IMR-90 (cell line): ENCODE measurements around the gene CATSPER3. TPM values are rescaled to one million over a fixed set of nuclear protein-coding genes. Genes with fewer than 3 reads are reported as not detected.

Experiments
- ATAC-seq: fragments of 200-7000 bp; cut with Tn5 transposase; 2 replicates; pipeline ENCODE4 v1.9.1; 2020; ENCODE audit warnings: low read depth, mild to moderate bottlenecking, moderate library complexity
- BruUV-seq: library from RNA; stranded (reverse); fragments of 400-500 nt; replicated peaks from 2 replicates; lab custom pipeline; 2021; lab: Mats Ljungman, UMichigan
- CTCF ChIA-PET: fragments of 300-600 bp; formaldehyde crosslinking; extraction: SDS; loops from one replicate; lab custom pipeline; 2021; ENCODE audit warnings: antibody characterized with exemption; lab: Yijun Ruan, JAX
- POLR2A ChIA-PET: fragments of 300-600 bp; sonication (Branson Sonifier 250); formaldehyde crosslinking; loops from one replicate; lab custom pipeline; 2022; ENCODE audit warnings: antibody characterized with exemption; ENCODE audit not compliant: unreplicated experiment; lab: Charles Lee
- DNase-seq: peaks from one replicate; pipeline ENCODE4 v3.0.0; 2013
- H2AFZ ChIP-seq: replicated peaks from 2 replicates; pipeline ENCODE3; 2013; ENCODE audit warnings: low read length, mild to moderate bottlenecking; ENCODE audit not compliant: poor library complexity
- H2AK5ac ChIP-seq: 2 replicates; pipeline ENCODE4 v1.6.1; 2013; ENCODE audit warnings: low read depth, low read length, inconsistent platforms
- H2AK9ac ChIP-seq: replicated peaks from 2 replicates; pipeline ENCODE3; 2013; ENCODE audit warnings: mild to moderate bottlenecking, low read depth, low read length, moderate library complexity; ENCODE audit not compliant: poor library complexity
- H2BK120ac ChIP-seq: 2 replicates; pipeline ENCODE4 v1.6.1; 2013; ENCODE audit warnings: low read depth, low read length, inconsistent platforms
- H2BK15ac ChIP-seq: 3 replicates; pipeline ENCODE4 v1.6.1; 2013; ENCODE audit warnings: low read depth, low read length, inconsistent platforms
- H2BK20ac ChIP-seq: 2 replicates; pipeline ENCODE4 v1.6.1; 2013; ENCODE audit warnings: low read depth, mild to moderate bottlenecking, inconsistent platforms, low read length, moderate library complexity
- H2BK5ac ChIP-seq: 2 replicates; pipeline ENCODE4 v1.6.1; 2013; ENCODE audit warnings: mild to moderate bottlenecking, low read depth, low read length, inconsistent platforms; ENCODE audit not compliant: poor library complexity, severe bottlenecking
- H3K14ac ChIP-seq: replicated peaks from 2 replicates; pipeline ENCODE4 v1.6.1; 2013; ENCODE audit warnings: low read depth, low read length, inconsistent platforms
- H3K18ac ChIP-seq: 2 replicates; pipeline ENCODE4 v1.6.1; 2013; ENCODE audit warnings: low read depth, low read length, control low read depth
- H3K23ac ChIP-seq: 2 replicates; pipeline ENCODE4 v1.6.1; 2013; ENCODE audit warnings: low read depth, low read length, inconsistent platforms
- H3K27ac ChIP-seq: 2 replicates; pipeline ENCODE4 v1.5.1; 2013; ENCODE audit warnings: mild to moderate bottlenecking, control low read depth, low read length; ENCODE audit not compliant: insufficient read depth
- H3K27me3 ChIP-seq: 2 replicates; pipeline ENCODE4 v1.6.1; 2013; ENCODE audit warnings: low read length; ENCODE audit not compliant: control insufficient read depth, insufficient read depth
- H3K36me3 ChIP-seq: 2 replicates; pipeline ENCODE4 v1.6.1; 2013; ENCODE audit warnings: low read length, mixed read lengths; ENCODE audit not compliant: control insufficient read depth, insufficient read depth
- H3K4ac ChIP-seq: 2 replicates; pipeline ENCODE4 v1.6.1; 2013; ENCODE audit warnings: low read depth, low read length, inconsistent platforms
- H3K4me1 ChIP-seq: 2 replicates; pipeline ENCODE4 v1.6.1; 2013; ENCODE audit warnings: low read length, mixed read lengths; ENCODE audit not compliant: control insufficient read depth, insufficient read depth
- H3K4me2 ChIP-seq: 2 replicates; pipeline ENCODE4 v1.6.1; 2013; ENCODE audit warnings: low read depth, mild to moderate bottlenecking, control low read depth, low read length, moderate library complexity
- H3K4me3 ChIP-seq: 2 replicates; pipeline ENCODE4 v1.5.1; 2013; ENCODE audit warnings: low read depth, mild to moderate bottlenecking, control low read depth, low read length, moderate library complexity; ENCODE audit not compliant: insufficient read depth
- H3K56ac ChIP-seq: 2 replicates; pipeline ENCODE4 v1.6.1; 2013; ENCODE audit warnings: low read length, inconsistent platforms; ENCODE audit not compliant: insufficient read depth; ENCODE audit errors: extremely low read depth
- H3K79me1 ChIP-seq, 2 experiments: 2 replicates each; pipeline ENCODE4 v1.6.1; 2013; ENCODE audit warnings: low read length in 2 of 2, inconsistent platforms in 1 of 2, low read depth in 1 of 2
- H3K9ac ChIP-seq: 2 replicates; pipeline ENCODE4 v1.6.1; 2013; ENCODE audit warnings: low read depth, low read length, control low read depth
- H3K9me1 ChIP-seq: 2 replicates; pipeline ENCODE4 v1.6.1; 2013; ENCODE audit warnings: low read length, inconsistent platforms; ENCODE audit not compliant: insufficient read depth
- H3K9me3 ChIP-seq: 2 replicates; pipeline ENCODE4 v1.6.1; 2013; ENCODE audit warnings: low read length; ENCODE audit not compliant: control insufficient read depth, insufficient read depth
- H4K20me1 ChIP-seq: 2 replicates; pipeline ENCODE4 v1.6.1; 2013; ENCODE audit warnings: low read length, inconsistent platforms; ENCODE audit not compliant: insufficient read depth
- H4K5ac ChIP-seq: 2 replicates; pipeline ENCODE4 v1.6.1; 2013; ENCODE audit warnings: mild to moderate bottlenecking, low read depth, low read length, control low read depth
- H4K8ac ChIP-seq, 2 experiments: 2 replicates each; pipeline ENCODE4 v1.6.1; 2013; ENCODE audit warnings: low read depth in 2 of 2, low read length in 2 of 2, control low read depth in 1 of 2, inconsistent platforms in 1 of 2
- H4K91ac ChIP-seq: 2 replicates; pipeline ENCODE4 v1.6.1; 2013; ENCODE audit warnings: low read depth, low read length, inconsistent platforms; ENCODE audit not compliant: insufficient read depth
- CHD1 ChIP-seq: IDR thresholded peaks from 2 replicates; pipeline ENCODE4 v1.6.1; 2012; ENCODE audit warnings: low read depth, low read length, improper control_type of control experiment
- ELK1 ChIP-seq: fragments of 150-350 bp; IDR thresholded peaks from 2 replicates; pipeline ENCODE4 v1.6.1; 2016; ENCODE audit warnings: low read depth, mild to moderate bottlenecking, low read length, moderate library complexity, borderline replicate concordance
- FOS ChIP-seq: fragments of 150-350 bp; IDR thresholded peaks from 2 replicates; pipeline ENCODE4 v1.6.1; 2016; ENCODE audit warnings: low read depth, low read length
- MAZ ChIP-seq: IDR thresholded peaks from 2 replicates; pipeline ENCODE4 v1.6.1; 2012; ENCODE audit warnings: low read depth, mild to moderate bottlenecking, low read length, improper control_type of control experiment, moderate library complexity, borderline replicate concordance
- MXI1 ChIP-seq: IDR thresholded peaks from 2 replicates; pipeline ENCODE4 v1.6.1; 2012; ENCODE audit warnings: low read depth, mild to moderate bottlenecking, low read length, moderate library complexity, borderline replicate concordance
- POLR2A ChIP-seq: IDR thresholded peaks from 2 replicates; pipeline ENCODE4 v1.6.1; 2012; ENCODE audit warnings: mild to moderate bottlenecking, low read depth, low read length
- RAD21 ChIP-seq: IDR thresholded peaks from 2 replicates; pipeline ENCODE4 v1.6.1; 2012; ENCODE audit warnings: low read length, improper control_type of control experiment
- RCOR1 ChIP-seq: IDR thresholded peaks from 2 replicates; pipeline ENCODE4 v1.6.1; 2012; ENCODE audit warnings: mild to moderate bottlenecking, low read length, improper control_type of control experiment; ENCODE audit not compliant: insufficient replicate concordance
- RFX5 ChIP-seq: IDR thresholded peaks from 2 replicates; pipeline ENCODE4 v1.8.0; 2012; ENCODE audit warnings: low read depth, mild to moderate bottlenecking, low read length, moderate library complexity
- SMC3 ChIP-seq: fragments of 150-350 bp; IDR thresholded peaks from 2 replicates; pipeline ENCODE4 v1.6.1; 2016; ENCODE audit warnings: low read depth, mild to moderate bottlenecking, antibody characterized with exemption, low read length, moderate library complexity
- USF2 ChIP-seq: fragments of 150-350 bp; IDR thresholded peaks from 2 replicates; pipeline ENCODE4 v1.6.1; 2017; ENCODE audit warnings: mild to moderate bottlenecking, antibody characterized with exemption, low read length, low read depth
- WGBS, 2 experiments: methylation state at CpG; one replicate each; pipeline versions ENCODE4 v1.1.5 to v1.1.7; 2013; ENCODE audit warnings: missing lambda C conversion rate in 2 of 2; ENCODE audit not compliant: insufficient read length in 1 of 2; ENCODE audit errors: extremely low coverage in 2 of 2; 5-methylcytosine and 5-hydroxymethylcytosine counted together
- dilution Hi-C: fragments of 300-500 bp; cut with HindIII; formaldehyde crosslinking; loops from one replicate; pipeline ENCODE4 v1.14.3; 2018; ENCODE audit warnings: low sequenced_read_pairs; ENCODE audit not compliant: unreplicated experiment
- in situ Hi-C: fragments of 300-500 bp; cut with MboI; formaldehyde crosslinking; loops from 3 replicates; pipeline ENCODE4 v1.14.3; 2019; ENCODE audit warnings: low sequenced_read_pairs, inconsistent platforms, mixed read lengths
- intact Hi-C: fragments of 100-400 bp; cut with micrococcal nuclease; formaldehyde crosslinking; loops from 2 replicates; pipeline ENCODE4 v1.10.0; 2022
- polyA plus RNA-seq, 3 experiments: library from polyadenylated mRNA; depleted of rRNA; stranded (reverse); fragments of >200 nt; gene quantifications; 2 replicates each; pipeline ENCODE4 v1.2.3, GENCODE V29; 2012; ENCODE audit warnings: low replicate concordance in 1 of 3
- total RNA-seq: library from RNA; depleted of rRNA; stranded (reverse); fragments of >200 nt; gene quantifications from 2 replicates; pipeline ENCODE4 v1.2.3, GENCODE V29; 2012

Gene CATSPER3
- total and polyA plus RNA-seq, 2 of the 4 experiments (the other 2 are of a cell fraction) = under 0.01 to 0.12 TPM

GRCh38 chr5:135005076-135005475 lies 37.4 kb downstream of the CATSPER3 start:
- Histone ChIP-seq H2BK20ac (no peak overlapping the region), H4K20me1 (no peaks in the 10 kb centered on the region; the same call in 1 of the 2 replicates), H3K23ac (no peak overlapping the region), H3K9ac (no peak overlapping the region), H2BK120ac (no peak overlapping the region), H2AK9ac (no peak overlapping the region), H3K56ac (no peak overlapping the region), H3K27ac (no peak overlapping the region), H3K4me2 (no peak overlapping the region), H3K27me3 (0 out of 2 replicates have a peak, but pooled peaks cover 2% of the 10 kb centered on the region), H4K91ac (no peak overlapping the region), H3K79me1 (no peaks in the 10 kb centered on the region), H3K4me3 (no peak overlapping the region), H2BK5ac (no peak overlapping the region), H4K8ac (no peak overlapping the region), H2AK5ac (no peak overlapping the region), H3K14ac (no peak overlapping the region), H3K9me1 (no peaks in the 10 kb centered on the region), H3K9me3 (peaks cover 2% of the 10 kb centered on the region; the same call in 1 of the 2 replicates), H2BK15ac (no peak overlapping the region), H3K36me3 (no peaks in the 10 kb centered on the region; the same call in 1 of the 2 replicates), H2AFZ (no peak overlapping the region), H3K4ac (no peak overlapping the region), H3K4me1 (no peaks in the 10 kb centered on the region), H4K5ac (no peak overlapping the region), H3K18ac (no peak overlapping the region)
- TF ChIP-seq ELK1 (no peak), RAD21 (no peak), MAZ (no peak), MXI1 (no peak), USF2 (no peak), CHD1 (no peak), RCOR1 (no peak), FOS (no peak), RFX5 (no peak), SMC3 (no peak), POLR2A (no peak)
- POLR2A ChIA-PET = no interaction called here
- in situ Hi-C loops (no loop called here), intact Hi-C loops (no loop called here), dilution Hi-C loops (no loop called here)
- no TSS peak for BruUV-seq
- ATAC-seq (no peak), DNase-seq (no peak)
- CTCF ChIA-PET = no interaction called here
- 57% methylated on average over 3 of the region's 3 CpGs; no CpG with 5 or more reads in 1 of the 2 experiments for WGBS, 2 experiments
